OCI-LY7 (cell line): ENCODE data around the gene THOC1. TPM values are rescaled to one million over a fixed set of nuclear protein-coding genes. Genes with fewer than 3 reads are reported as not detected.

Experiments used
- total RNA-seq, 2 experiments: library from RNA; depleted of rRNA in 1 of 2; stranded (reverse); fragments of >200 nt in 1 of 2; shearing (Covaris generic) in 1 of 2; gene quantifications; 2 replicates each; pipeline ENCODE4 v1.2.3, GENCODE V29; 2014 to 2022

The THOC1 gene
- total RNA-seq, 2 experiments from 2014 or later: 70.4 to 74.6 TPM

Other genes with a start within 250 kb of the THOC1 start
- not detected in 2 replicates for gene TUBB8B, start 218.4 kb downstream of the THOC1 start, total RNA-seq (2014; rRNA removed; shearing (Covaris generic))
- not detected in 2 replicates for gene TUBB8B, start 218.4 kb downstream of the THOC1 start, total RNA-seq (2022)
- 18.4 and 21.3 TPM in 2 replicates for gene USP14, start 109.5 kb downstream of the THOC1 start, total RNA-seq (2014; rRNA removed; shearing (Covaris generic))
- 86.9 and 88.3 TPM in 2 replicates for gene USP14, start 109.5 kb downstream of the THOC1 start, total RNA-seq (2022)
- gene COLEC12, start 232.7 kb upstream of the THOC1 start, total RNA-seq (2014; rRNA removed; shearing (Covaris generic)): not detected in 2 replicates
- not detected in 2 replicates for gene COLEC12, start 232.7 kb upstream of the THOC1 start, total RNA-seq (2022)